Heart left ventricle (tissue), 16 donors: ENCODE data around the gene HMGCL. TPM values are rescaled to one million over a fixed set of nuclear protein-coding genes. Genes with fewer than 3 reads are reported as not detected.

Experiments used
- ATAC-seq, 4 donors: fragments of 200-7000 bp; cut with Tn5 transposase; one replicate each; pipeline ENCODE4 v1.9.1; 2020 to 2022; ENCODE audit warnings: moderate library complexity in 4 of 4, mild to moderate bottlenecking in 3 of 4, moderate number of reproducible peaks in 1 of 4
- DNase-seq, 5 donors: peaks; one replicate each; pipeline ENCODE4 v3.0.0-alpha.2; 2020
- H3K27ac ChIP-seq, 12 donors: fragments of 200-600 bp; sonication (generic) in 4 of 12; one replicate each; pipeline versions ENCODE4 v1.5.0 to v1.8.0; 2016 to 2022; ENCODE audit warnings: mild to moderate bottlenecking in 2 of 12
- H3K27me3 ChIP-seq, 9 donors: fragments of 200-600 bp; sonication (generic) in 2 of 9; one replicate each; pipeline versions ENCODE4 v1.5.1 to v1.8.0; 2016 to 2022; ENCODE audit warnings: mild to moderate bottlenecking in 3 of 9
- H3K36me3 ChIP-seq, 9 donors: fragments of 200-600 bp; sonication (generic) in 2 of 9; one replicate each; pipeline versions ENCODE4 v1.5.0 to v1.8.0; 2018 to 2022; ENCODE audit warnings: mild to moderate bottlenecking in 2 of 9
- H3K4me1 ChIP-seq, 12 donors: fragments of 200-600 bp; sonication (generic) in 4 of 12; one replicate each; pipeline versions ENCODE4 v1.5.0 to v1.8.0; 2016 to 2022; ENCODE audit warnings: mild to moderate bottlenecking in 3 of 12
- H3K4me3 ChIP-seq, 12 donors: fragments of 200-600 bp; sonication (generic) in 4 of 12; one replicate each; pipeline versions ENCODE4 v1.5.0 to v1.8.0; 2017 to 2022; ENCODE audit warnings: mild to moderate bottlenecking in 9 of 12, moderate library complexity in 4 of 12
- H3K9me3 ChIP-seq, 12 donors: fragments of 200-600 bp; sonication (generic) in 4 of 12; one replicate each; pipeline versions ENCODE4 v1.5.0 to v1.8.0; 2016 to 2022; ENCODE audit warnings: mild to moderate bottlenecking in 1 of 12
- CTCF ChIP-seq, 12 donors: fragments of 200-600 bp; sonication (generic) in 4 of 12; IDR thresholded peaks; one replicate each; pipeline versions ENCODE4 v1.5.0 to v1.8.0; 2018 to 2022; ENCODE audit warnings: antibody characterized with exemption in 12 of 12, mild to moderate bottlenecking in 5 of 12
- POLR2A ChIP-seq, 2 donors: fragments of 450-650 bp; IDR thresholded peaks; one replicate each; pipeline ENCODE4 v1.6.1; 2017; ENCODE audit warnings: antibody characterized with exemption in 2 of 2, mild to moderate bottlenecking in 2 of 2, moderate library complexity in 2 of 2
- WGBS, 4 donors: extraction: QIAGEN DNeasy Blood & Tissue Kit in 2 of 4; methylation state at CpG; one replicate each; pipeline versions ENCODE4 v1.1.5 to v1.1.7; 2013 to 2018; 5-methylcytosine and 5-hydroxymethylcytosine counted together
- intact Hi-C, 10 donors: fragments of 100-400 bp; cut with DNase I; formaldehyde crosslinking; loops; one replicate each; pipeline versions ENCODE4 v1.11.1 to v1.14.2; 2022
- long read RNA-seq, 3 donors: library from polyadenylated mRNA; unstranded; transcript quantifications; one replicate each; pipeline ENCODE4 v2.0.0, GENCODE V29; 2020 to 2021
- polyA plus RNA-seq, 2 donors: library from polyadenylated mRNA; stranded (reverse); fragments of 200-250 nt; gene quantifications; one replicate each; pipeline ENCODE4 v1.2.3, GENCODE V29; 2013
- total RNA-seq, 9 donors: library from RNA; depleted of rRNA in 2 of 9; stranded (reverse); fragments of >200 nt in 2 of 9; fragmentation: NEBNext Ultra II Directional in 3 of 9; extraction: Animal tissue kit (Norgen Biotek cat#: 25700) in 3 of 9; gene quantifications; one replicate each; pipeline versions ENCODE4 v1.1.0 to v1.2.4, GENCODE V29; 2016 to 2023
- donor health status: ischemic (EF 13 %, LVEDD 7.1; RV severe dilation, severe dysfunction).
- donor health status: healthy with polysubstance abuse.
- donor health status: DM: no; HTN: yes; CAD: no.
- donor health status: DM: no; HTN: no; CAD: no.
- donor health status: ischemic (EF 25% LVEDD 6.9; RV normal size, moderate dysfunction).
- donor health status: ischemic (EF 25% LVEDD 5.7; RV mildly dilated, moderate dysfunction).
- donor health status: healthy.
- donor health status: DM: yes; HTN: yes; CAD: no.
- donor health status: ischemic (EF 35%, LVEDD 5.7; RV mildly dilated, moderate dysfunction).
- donor health status: nonischemic (EF 11% LVEDD 7.7; RV severe dilation, severe dysfunction).
- donor health status: DM: yes; HTN: yes; CAD: no.
- donor health status: PGD.
- donor health status: ischemic (EF 29% LVEDD 5.4; RV normal size, mild dysfunction).
- donor health status: nonischemic (EF 23%, LVEDD 6.1; RV moderate dilation, normal function).

The HMGCL gene
- total RNA-seq: 10 to 100 TPM; 22.0 to 44.3 (median 41.1) TPM
- polyA plus RNA-seq: 10 to 100 TPM; 24.3 to 27.8 TPM
- long read RNA-seq, donor 1, transcript HMGCL-203 (9 exons, 1,600 nt): major isoform, 46 of 82 reads
- long read RNA-seq, donor 1, transcript HMGCL-204 (7 exons, 1,354 nt): minor isoform, 25 of 82 reads
- long read RNA-seq, donor 1, partial matches to known transcripts: 5 of 82 reads
- long read RNA-seq, donor 1, other reads (novel, unspliced or antisense): 6 of 82 reads
- long read RNA-seq, donor 2, transcript HMGCL-204 (7 exons, 1,354 nt): minor isoform, 87 of 237 reads
- long read RNA-seq, donor 2, transcript HMGCL-203 (9 exons, 1,600 nt): major isoform, 125 of 237 reads
- long read RNA-seq, donor 2, partial matches to known transcripts: 6 of 237 reads
- long read RNA-seq, donor 2, other reads (novel, unspliced or antisense): 17 of 237 reads
- long read RNA-seq, donor 3, transcript HMGCL-204 (7 exons, 1,354 nt): minor isoform, 11 of 46 reads
- long read RNA-seq, donor 3, transcript HMGCL-203 (9 exons, 1,600 nt): major isoform, 31 of 46 reads
- long read RNA-seq, donor 3, partial matches to known transcripts: 1 of 46 reads
- long read RNA-seq, donor 3, other reads (novel, unspliced or antisense): 3 of 46 reads

GRCh38 chr1:23825076-23825761 lies at the start of gene HMGCL:
TSS of gene HMGCL (minus strand) at chr1:23825429. CDS start at chr1:23825415, 14 bp downstream.
- Histone ChIP-seq H3K4me3 (peak within 1 kb of the TSS; percentile 74 to 100 (median 97)), H3K27ac (peak within 1 kb of the TSS; percentile 89 to 98 (median 96)), H3K36me3 (peaks cover 0 to 2% (median 0%) of the 10 kb centered on the region in 9 donors), H3K9me3 (no peaks in the 10 kb centered on the region), H3K27me3 (no peaks in the 10 kb centered on the region), H3K4me1 (peaks cover 0 to 18% (median 10%) of the 10 kb centered on the region in 12 donors)
- intact Hi-C loops: loop anchor here in 3 of 10 donors (5.0 to 10.0 kb wide), 2 partner anchors 42 to 50 kb away; partner anchors contain the start of genes FUCA1 (in 2 of the 3) and PITHD1 (in 1 of the 3)
- ATAC-seq (peak; percentile 96 to 100 (median 99)), DNase-seq (peak; percentile 93 to 95 (median 93))
- TF ChIP-seq POLR2A (IDR thresholded peaks at IDR 0.05) (peak in 1 of 2 donors; percentile 85), CTCF (IDR thresholded peaks at IDR 0.05) (peak in 1 of 12 donors; percentile 7)
- 0 to 2% (median 1%) methylated on average over 23 to 42 of the region's 42 CpGs for WGBS, 4 donors

- no peak overlapping the region for H3K4me3 ChIP-seq
- no peaks in the 10 kb centered on the region for H3K36me3 ChIP-seq
- H3K27ac ChIP-seq: no peak overlapping the region
- peaks cover 0 to 18% (median 4%) of the 10 kb centered on the region in 12 donors for H3K4me1 ChIP-seq
- ATAC-seq (no peak), DNase-seq (no peak)
- TF ChIP-seq CTCF (IDR thresholded peaks at IDR 0.05) (no peak), POLR2A (IDR thresholded peaks at IDR 0.05) (no peak)
- intact Hi-C loops: no loop called here
- H3K27me3 ChIP-seq: peaks cover 0 to 6% (median 0%) of the 10 kb centered on the region in 9 donors
- 90 to 95% (median 94%) methylated on average over 3 of the region's 3 CpGs for WGBS, 4 donors
- peaks cover 0 to under 1% (median 0%) of the 10 kb centered on the region in 12 donors for H3K9me3 ChIP-seq
Measured at GRCh38 chr1:23872421-23872820, 47.2 kb upstream of the HMGCL start.

GRCh38 chr1:23869051-23869450 lies 43.8 kb upstream of the HMGCL start:
- TF ChIP-seq POLR2A (IDR thresholded peaks at IDR 0.05): no peak
- no peak for TF ChIP-seq CTCF (IDR thresholded peaks at IDR 0.05)
- peaks cover 0 to 48% (median 23%) of the 10 kb centered on the region in 12 donors for H3K4me1 ChIP-seq

More at GRCh38 chr1:23869051-23869450, 43.8 kb upstream of the HMGCL start:
- WGBS, 4 donors: 47 to 64% (median 52%) methylated on average over 10 of the region's 10 CpGs
- DNase-seq (no peak), ATAC-seq (no peak)
- intact Hi-C loops: loop anchor here in 9 of 10 donors (2.0 to 10.0 kb wide), 11 partner anchors 42 to 158 kb away; partner anchors contain the start of genes PITHD1 (in 4 of the 9), GALE (in 2 of the 9) and HMGCL (in 2 of the 9)
- H3K4me3 ChIP-seq: peak overlapping the region in 11 of 12 donors; percentile 62 to 98 (median 86)
- no peaks in the 10 kb centered on the region for H3K27me3 ChIP-seq
- H3K27ac ChIP-seq: peak overlapping the region in 5 of 12 donors; percentile 74 to 83 (median 78)
- H3K36me3 ChIP-seq: peaks cover 0 to 14% (median 10%) of the 10 kb centered on the region in 9 donors
- no peaks in the 10 kb centered on the region for H3K9me3 ChIP-seq
